HG03521 (cell line): ENCODE data around the gene SLC4A7.
A peak's percentile ranks its signal among the peaks of the same experiment; 100 is the strongest.
"Not testable (repeated sequence)": the region's sequence is repeated elsewhere in the genome, so short reads cannot be mapped to it uniquely, and the experiment has no call there.

Experiments used
- ATAC-seq: cut with Tn5 transposase; IDR thresholded peaks from one replicate; pipeline ENCODE4 v1.9.1; 2021; ENCODE audit warnings: mild to moderate bottlenecking, moderate library complexity; ENCODE audit not compliant: unreplicated experiment

Gene SLC4A7

DNA sequence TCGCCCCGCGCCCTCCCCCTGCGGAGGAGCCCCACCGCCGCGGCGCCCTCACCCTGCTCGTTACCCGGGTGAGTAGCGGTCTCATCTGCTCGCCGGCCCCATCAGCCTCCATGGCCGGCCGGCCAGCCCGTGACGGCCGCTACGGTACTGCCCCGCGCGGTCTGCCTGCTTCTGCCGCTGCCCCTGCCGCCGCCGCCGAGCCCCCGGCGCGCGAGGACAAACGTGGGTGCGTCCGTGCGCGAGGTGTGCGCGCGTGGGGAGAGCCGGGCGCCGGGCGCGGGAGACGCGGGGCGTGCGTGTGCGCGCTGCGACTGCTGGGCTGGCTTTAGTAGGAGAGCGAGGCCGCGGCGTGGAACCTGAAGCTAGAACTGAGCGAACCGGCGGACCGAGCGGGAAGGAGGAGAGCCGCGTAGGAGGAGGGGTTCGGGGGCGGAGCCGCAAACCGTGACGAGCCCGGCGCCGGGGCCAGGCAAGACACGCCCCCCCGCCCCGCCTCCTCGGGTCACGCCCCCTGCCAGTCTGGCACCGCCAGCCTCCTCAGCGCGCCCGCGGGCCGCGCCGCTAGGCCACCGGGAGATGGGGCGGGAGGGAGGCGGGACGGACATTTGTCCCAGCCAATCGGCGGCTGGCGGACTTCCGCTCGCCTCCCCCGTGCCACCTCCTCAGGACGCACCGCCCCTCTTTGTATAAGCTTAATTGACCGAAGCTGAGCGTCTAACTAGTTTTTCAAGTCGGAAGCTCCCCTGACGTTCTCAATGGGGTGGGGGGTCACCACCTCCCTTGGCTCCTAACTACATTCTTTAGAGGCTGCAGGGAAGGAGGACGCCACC, at the start of gene SLC4A7:
TSS of gene SLC4A7 (minus strand) at position 370 of the 830 bp plus-strand sequence. CDS start at position 112, 258 bp downstream.
- ATAC-seq: peak; percentile 90

- ATAC-seq: no peak
Observed at GRCh38 chr3:27533261-27533607, 49.0 kb upstream of the SLC4A7 start.

DNA sequence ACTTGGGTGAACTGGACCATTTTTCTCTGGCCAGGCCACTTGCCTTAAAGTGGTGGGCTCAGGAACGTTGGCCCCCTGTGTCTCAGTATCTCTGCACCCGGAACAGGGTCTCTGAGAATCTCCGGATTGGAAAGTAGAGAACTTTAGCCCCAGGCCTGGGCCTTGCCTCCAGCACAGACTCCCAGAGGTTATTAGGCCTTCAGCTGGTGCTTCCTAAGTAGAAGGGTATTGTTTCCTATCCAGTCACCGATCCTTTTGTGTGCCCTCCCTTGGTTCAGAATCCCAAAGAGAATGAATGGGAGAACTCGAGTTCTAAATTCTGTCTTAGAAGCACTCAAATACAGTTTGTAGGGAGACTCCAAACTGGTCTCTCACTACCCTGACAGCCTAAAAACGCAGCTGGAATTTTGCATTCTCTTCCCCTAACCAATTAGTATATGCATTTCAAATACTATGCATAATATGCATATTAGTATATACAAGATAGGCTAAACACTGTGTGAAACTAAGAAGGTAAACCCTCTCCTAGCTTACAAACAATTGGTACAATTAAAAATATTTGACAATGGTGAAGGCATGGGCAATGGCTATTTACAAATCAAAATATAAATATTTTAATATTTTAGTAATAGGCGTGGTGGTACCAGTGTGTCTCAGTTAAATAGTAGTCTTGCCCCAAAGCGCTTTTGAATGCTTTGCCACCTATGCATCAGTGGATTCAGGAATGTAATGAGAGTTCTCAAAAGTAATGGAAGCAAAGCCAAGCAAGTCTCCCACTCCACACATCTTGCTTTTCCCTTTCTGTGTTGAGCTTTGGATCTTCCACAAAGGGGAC, 48.5 kb upstream of the SLC4A7 start:
- no peak for ATAC-seq

DNA sequence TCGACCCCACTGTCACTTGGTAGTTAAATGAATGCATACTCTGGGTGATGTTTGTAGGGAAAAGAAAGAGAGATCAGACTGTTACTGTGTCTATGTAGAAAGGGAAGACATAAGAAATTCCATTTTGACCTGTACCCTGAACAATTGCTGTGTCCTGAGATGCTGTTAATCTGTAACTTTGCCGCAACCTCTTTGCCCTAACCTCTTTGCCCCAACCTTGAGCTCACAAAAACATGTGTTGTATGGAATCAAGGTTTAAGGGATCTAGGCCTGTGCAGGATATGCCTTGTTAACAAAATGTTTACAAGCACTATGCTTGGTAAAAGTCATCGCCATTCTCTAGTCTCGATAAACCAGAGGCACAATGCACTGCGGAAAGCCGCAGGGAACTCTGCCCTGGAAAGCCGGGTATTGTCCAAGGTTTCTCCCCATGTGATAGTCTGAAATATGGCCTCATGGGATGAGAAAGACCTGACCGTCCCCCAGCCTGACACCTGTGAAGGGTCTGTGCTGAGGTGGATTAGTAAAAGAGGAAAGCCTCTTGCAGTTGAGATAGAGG, 47.1 kb upstream of the SLC4A7 start:
- ATAC-seq: not testable (repeated sequence)

- ATAC-seq: no peak
Observed at GRCh38 chr3:27528791-27529190, 44.6 kb upstream of the SLC4A7 start.

- ATAC-seq: no peak
Observed at GRCh38 chr3:27526614-27527315, 42.6 kb upstream of the SLC4A7 start.

DNA sequence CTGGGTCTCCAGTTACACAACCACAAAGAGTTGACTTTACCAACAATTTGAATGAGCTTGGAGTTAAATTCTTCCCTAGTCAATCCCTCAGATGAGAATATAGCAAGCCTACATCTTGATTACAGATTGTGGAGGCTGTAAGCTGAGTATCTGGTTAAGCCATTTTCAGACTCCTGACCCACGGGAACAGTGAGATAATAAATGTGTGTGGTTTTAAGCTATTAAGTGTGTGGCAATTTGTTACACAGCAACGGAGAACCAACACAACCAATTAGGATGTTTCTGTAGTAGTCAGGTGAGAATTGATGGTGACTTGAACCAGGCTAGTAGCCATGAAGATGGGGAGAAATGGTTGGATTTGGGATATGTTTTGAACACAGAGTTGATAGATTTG, 37.7 kb upstream of the SLC4A7 start:
- no peak for ATAC-seq

DNA sequence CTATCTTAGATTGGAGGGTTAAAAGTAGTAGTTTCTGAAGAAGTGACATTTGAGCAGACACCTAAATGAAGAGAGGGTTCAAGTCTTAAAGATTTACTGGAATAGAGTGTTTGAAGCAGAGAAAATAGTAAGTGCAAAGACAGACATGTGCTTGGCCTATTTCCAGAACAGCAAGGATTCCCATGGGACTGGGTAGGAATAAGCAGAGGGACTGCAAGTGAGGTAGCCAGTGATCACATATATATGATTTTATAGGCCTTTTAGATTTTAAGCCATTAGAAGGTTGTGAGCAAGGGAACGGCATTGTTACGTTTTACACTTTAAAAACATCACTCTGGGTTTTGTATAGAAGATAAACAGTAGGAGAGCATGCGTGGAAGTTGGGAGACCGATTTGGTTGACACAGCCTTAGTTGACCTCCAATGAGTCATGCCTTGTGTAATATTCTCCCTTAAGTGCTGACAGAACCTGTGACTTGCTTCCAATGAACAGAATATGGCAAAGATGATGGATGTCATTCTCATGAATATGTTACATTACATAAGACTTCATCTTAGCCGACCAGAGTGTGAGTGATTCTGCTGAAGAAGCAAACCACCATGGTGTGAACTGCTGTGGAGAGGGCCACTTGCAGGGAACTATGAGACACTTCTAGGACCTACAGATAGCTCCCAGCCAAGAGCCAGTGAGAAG, 37.1 kb upstream of the SLC4A7 start:
- ATAC-seq: no peak

- no peak for ATAC-seq
Observed at GRCh38 chr3:27511724-27512422, 27.7 kb upstream of the SLC4A7 start.

- ATAC-seq: no peak
Observed at GRCh38 chr3:27509376-27509775, 25.2 kb upstream of the SLC4A7 start.

- ATAC-seq: no peak
Observed at GRCh38 chr3:27508424-27508823, 24.2 kb upstream of the SLC4A7 start.

- no peak for ATAC-seq
Observed at GRCh38 chr3:27507515-27508266, 23.5 kb upstream of the SLC4A7 start.

DNA sequence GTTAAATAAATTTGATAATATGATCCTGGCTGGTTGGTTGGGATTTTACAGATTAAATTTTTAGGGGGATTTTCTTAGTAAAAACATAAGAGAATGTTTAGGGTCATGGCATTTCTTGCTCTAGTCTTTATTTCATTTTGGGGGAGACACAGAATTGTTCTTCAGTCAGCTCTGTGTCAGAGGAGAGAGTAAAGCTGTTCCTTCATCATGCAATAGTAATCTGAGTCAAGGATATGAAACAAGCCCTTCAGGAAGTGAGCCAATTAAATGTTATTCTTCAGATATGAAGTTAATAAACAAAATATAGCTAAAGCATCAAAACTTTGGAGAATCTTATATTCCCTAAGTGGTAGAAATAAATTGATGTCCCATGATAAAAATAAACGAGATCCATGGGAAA, 22.9 kb upstream of the SLC4A7 start:
- ATAC-seq: no peak

- no peak for ATAC-seq
Observed at GRCh38 chr3:27504749-27505148, 20.6 kb upstream of the SLC4A7 start.

DNA sequence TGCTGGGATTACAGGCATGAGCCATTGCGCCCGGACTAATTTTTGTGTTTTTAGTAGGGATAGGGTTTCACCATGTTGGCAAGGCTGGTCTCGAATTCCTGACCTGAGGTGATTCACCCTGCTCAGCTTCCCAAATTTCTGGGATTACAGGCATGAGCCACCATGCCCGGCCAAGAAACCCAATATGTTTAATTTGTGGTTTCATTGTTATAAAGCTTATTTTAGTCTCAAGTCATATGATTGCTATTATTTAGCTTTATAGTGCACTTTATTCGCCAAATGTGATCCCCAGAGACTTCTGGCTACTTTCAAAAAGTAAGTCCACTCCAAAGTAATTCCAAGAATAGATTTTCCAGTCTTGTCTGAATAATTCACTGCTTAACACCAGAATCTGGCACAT, 19.3 kb upstream of the SLC4A7 start:
- ATAC-seq: no peak

GRCh38 chr3:27501759-27502158, 17.6 kb upstream of the SLC4A7 start:
- ATAC-seq: no peak

DNA sequence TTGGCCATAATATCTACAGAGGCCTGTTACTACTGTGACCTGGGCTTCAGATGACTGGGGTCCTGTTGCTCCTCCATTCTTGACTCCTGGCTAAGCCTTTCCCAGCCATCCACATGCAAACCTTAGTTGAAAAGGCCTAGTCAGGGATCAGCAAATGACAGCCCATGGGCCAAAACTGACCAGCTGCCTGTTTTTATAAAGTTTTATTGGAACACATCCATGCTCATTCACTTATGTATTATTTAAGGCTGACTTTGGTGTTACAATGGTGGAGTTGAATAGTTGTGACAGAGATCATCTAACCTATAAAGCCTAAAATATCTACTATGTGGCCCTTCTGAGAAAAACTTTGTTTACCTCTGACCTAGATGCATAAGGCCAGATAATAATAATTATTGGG, 16.8 kb upstream of the SLC4A7 start:
- ATAC-seq: no peak

DNA sequence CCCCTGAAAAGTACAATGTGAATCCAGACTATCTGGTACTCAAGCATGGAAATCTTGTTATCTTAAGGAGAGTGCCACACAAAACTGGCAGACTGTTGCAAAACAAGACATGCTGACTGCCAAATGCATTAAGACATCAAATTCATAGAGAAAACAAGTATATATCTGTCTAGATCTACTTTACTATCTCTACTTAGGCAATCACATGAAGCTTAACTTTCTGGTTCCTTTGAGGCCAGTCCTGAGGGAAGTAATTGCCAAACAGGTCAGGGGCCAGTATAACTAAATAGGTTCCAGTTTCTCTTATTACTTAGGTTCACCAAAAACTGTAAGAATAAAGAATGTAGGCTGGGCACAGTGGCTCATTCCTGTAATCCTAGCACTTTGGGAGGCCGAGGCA, 15.9 kb upstream of the SLC4A7 start:
- ATAC-seq: no peak

DNA sequence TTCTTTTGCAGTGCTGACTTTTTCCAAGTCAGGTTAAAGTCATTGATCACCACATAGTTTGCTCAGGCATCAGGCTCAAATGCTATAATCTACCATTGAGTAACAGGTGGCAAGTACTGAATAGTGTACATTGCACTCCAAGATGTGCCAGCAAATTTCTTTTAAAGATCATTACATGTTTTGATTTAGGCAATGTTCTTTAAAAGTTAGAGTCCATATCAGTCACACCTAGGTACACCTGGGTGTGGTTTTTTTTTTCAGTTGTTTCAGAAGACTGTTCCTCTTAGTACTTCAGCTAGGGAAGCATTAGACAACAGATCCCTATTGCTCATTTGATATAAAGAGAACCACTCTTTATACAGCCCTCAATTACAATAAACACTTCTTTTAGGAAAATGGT, 10.6 kb upstream of the SLC4A7 start:
- ATAC-seq: no peak
